GM12892 (cell line): ENCODE measurements around the gene SLC39A11.

Experiments
- POLR2A ChIP-seq: IDR thresholded peaks from 2 replicates; pipeline ENCODE4 v1.6.1; 2011; ENCODE audit warnings: low read depth, low read length, control low read depth
- POLR2AphosphoS5 ChIP-seq: IDR thresholded peaks from 2 replicates; pipeline ENCODE4 v1.6.1; 2011; ENCODE audit warnings: low read depth, low read length, control low read depth
- TAF1 ChIP-seq: IDR thresholded peaks from 2 replicates; pipeline ENCODE4 v1.6.1; 2011; ENCODE audit warnings: low read depth, mild to moderate bottlenecking, control low read depth, low read length, borderline replicate concordance

DNA sequence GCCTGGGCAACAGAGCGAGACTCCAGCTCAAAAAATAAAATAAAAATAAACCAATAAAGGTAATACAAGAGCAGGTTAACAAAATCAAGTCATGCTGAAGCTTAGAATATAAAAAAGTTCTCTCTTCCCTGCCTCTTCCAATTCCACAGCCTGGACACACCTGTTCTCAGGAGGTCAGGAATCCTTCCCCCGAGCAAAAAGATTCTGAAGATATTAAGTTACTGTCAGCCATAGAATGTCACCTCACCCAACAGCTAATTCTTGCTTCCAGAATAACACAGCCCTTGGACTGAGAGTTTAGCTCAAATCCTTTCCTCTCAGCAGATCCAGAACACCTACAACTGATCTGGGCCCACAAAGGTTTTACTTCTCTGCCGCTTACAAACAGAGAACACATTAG, 27.1 kb downstream of the SLC39A11 start:
- TF ChIP-seq POLR2A (no peak), POLR2AphosphoS5 (no peak), TAF1 (no peak)
